IMR-90 (cell line): Measurements from ENCODE around the gene EIF4A2.
A peak's percentile ranks its signal among the peaks of the same experiment; 100 is the strongest.

Source experiments
- BHLHE40 ChIP-seq: fragments of 150-350 bp; IDR thresholded peaks from 2 replicates; pipeline ENCODE4 v1.6.1; 2016; ENCODE audit warnings: mild to moderate bottlenecking, low read depth, low read length
- CEBPB ChIP-seq: IDR thresholded peaks from 2 replicates; pipeline ENCODE4 v1.6.1; 2012; ENCODE audit warnings: low read depth, low read length, improper control_type of control experiment
- CHD1 ChIP-seq: IDR thresholded peaks from 2 replicates; pipeline ENCODE4 v1.6.1; 2012; ENCODE audit warnings: low read depth, low read length, improper control_type of control experiment
- CTCF ChIP-seq: conservative IDR thresholded peaks from 2 replicates; pipeline ENCODE4 v1.5.1; 2012; ENCODE audit warnings: mild to moderate bottlenecking, low read depth, low read length, improper control_type of control experiment
- ELK1 ChIP-seq: fragments of 150-350 bp; IDR thresholded peaks from 2 replicates; pipeline ENCODE4 v1.6.1; 2016; ENCODE audit warnings: low read depth, mild to moderate bottlenecking, low read length, moderate library complexity, borderline replicate concordance
- POLR2A ChIP-seq: IDR thresholded peaks from 2 replicates; pipeline ENCODE4 v1.6.1; 2012; ENCODE audit warnings: mild to moderate bottlenecking, low read depth, low read length
- RAD21 ChIP-seq: IDR thresholded peaks from 2 replicates; pipeline ENCODE4 v1.6.1; 2012; ENCODE audit warnings: low read length, improper control_type of control experiment
- RCOR1 ChIP-seq: IDR thresholded peaks from 2 replicates; pipeline ENCODE4 v1.6.1; 2012; ENCODE audit warnings: mild to moderate bottlenecking, low read length, improper control_type of control experiment; ENCODE audit not compliant: insufficient replicate concordance
- RFX5 ChIP-seq: IDR thresholded peaks from 2 replicates; pipeline ENCODE4 v1.8.0; 2012; ENCODE audit warnings: low read depth, mild to moderate bottlenecking, low read length, moderate library complexity
- USF2 ChIP-seq: fragments of 150-350 bp; IDR thresholded peaks from 2 replicates; pipeline ENCODE4 v1.6.1; 2017; ENCODE audit warnings: mild to moderate bottlenecking, antibody characterized with exemption, low read length, low read depth

GRCh38 chr3:186784820-186785494, 1.6 kb downstream of the EIF4A2 start:
- TF ChIP-seq POLR2A, result no peak
- no peak for TF ChIP-seq RFX5
- TF ChIP-seq CTCF, result no peak
- no peak for TF ChIP-seq CHD1
- TF ChIP-seq RAD21, result no peak
- peak; percentile 54; the same call in 1 of the 2 replicates for TF ChIP-seq CEBPB
- TF ChIP-seq USF2, result no peak
- no peak for TF ChIP-seq BHLHE40
- no peak for TF ChIP-seq ELK1
- no peak for TF ChIP-seq RCOR1
